HG02885 (cell line): ENCODE data around the gene DPH5.
"Not testable (repeated sequence)": the region's sequence is repeated elsewhere in the genome, so short reads cannot be mapped to it uniquely, and the experiment has no call there.

ENCODE experiments used
- ATAC-seq: cut with Tn5 transposase; IDR thresholded peaks from one replicate; pipeline ENCODE4 v1.9.1; 2021; ENCODE audit warnings: mild to moderate bottlenecking; ENCODE audit not compliant: unreplicated experiment, poor library complexity

DPH5 gene

GRCh38 chr1:100995198-100995988, 30.2 kb downstream of the DPH5 start:
- no peak for ATAC-seq

- no peak for ATAC-seq
Observed at GRCh38 chr1:100989306-100990077, 36.1 kb downstream of the DPH5 start.

GRCh38 chr1:100988121-100988520, 37.5 kb downstream of the DPH5 start:
- no peak for ATAC-seq

- ATAC-seq = no peak
Observed at GRCh38 chr1:100982793-100983192, 42.8 kb downstream of the DPH5 start.

GRCh38 chr1:100979631-100980030, 46.0 kb downstream of the DPH5 start:
- no peak for ATAC-seq

- ATAC-seq = no peak
Observed at GRCh38 chr1:100976936-100977335, 48.6 kb downstream of the DPH5 start.

DNA sequence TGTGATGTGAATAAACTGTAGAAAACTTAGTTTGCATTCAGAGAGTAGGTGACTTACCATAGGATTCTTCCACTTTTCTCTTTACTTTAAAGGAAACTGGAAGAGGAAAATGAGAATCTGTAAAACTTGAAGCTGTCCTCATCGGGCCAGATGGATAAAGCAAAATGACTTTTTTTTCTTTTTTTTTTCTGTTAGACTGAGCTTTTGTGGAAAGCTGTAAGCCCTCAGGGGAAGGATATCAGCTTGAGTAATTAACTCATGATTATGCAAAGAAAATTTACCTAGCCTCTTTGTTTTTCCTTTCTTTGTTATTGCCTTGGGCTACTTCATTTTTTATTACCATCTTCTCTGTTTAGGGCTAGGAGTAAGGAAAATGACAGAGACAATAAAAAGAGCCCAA, 53.4 kb downstream of the DPH5 start:
- no peak for ATAC-seq

DNA sequence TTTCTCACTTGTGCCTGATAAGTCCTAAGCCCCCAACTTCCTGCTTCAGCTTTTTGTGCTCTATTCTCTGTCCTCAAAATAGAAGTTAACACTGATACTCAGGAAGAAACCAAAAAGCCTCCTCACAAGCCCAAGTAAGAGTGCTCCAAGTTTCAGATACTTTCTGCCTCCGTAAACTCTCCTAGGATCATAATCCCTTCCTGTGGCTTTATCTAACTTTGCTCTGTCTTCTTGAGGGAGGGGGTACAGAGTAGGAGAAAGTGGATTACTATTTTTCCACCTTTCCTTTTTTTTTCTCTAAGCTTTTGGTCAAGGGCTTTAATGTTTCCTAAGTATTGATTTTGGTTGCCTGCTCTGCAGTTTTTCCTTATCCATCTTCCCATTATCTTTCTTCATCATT, 54.6 kb downstream of the DPH5 start:
- no peak for ATAC-seq

DNA sequence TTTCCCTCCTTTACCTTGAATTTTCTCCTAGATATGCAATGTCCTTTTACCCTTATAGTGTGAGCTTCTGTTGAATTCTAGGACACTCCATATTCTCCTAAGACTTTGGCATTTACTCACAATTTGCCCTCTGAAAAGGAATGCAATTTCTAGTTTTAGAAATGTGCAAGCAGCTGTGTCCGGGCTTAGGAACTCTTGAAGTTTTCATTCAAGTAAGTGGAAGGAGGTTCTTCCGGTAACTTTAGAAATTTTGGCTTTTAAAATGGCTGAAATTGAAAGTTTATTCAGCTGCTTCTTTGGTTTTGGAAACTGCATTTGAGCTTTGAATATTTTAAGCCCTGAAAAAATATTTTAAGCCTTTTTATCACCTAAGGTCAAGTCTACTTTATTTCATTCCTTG, 56.3 kb downstream of the DPH5 start:
- no peak for ATAC-seq

DNA sequence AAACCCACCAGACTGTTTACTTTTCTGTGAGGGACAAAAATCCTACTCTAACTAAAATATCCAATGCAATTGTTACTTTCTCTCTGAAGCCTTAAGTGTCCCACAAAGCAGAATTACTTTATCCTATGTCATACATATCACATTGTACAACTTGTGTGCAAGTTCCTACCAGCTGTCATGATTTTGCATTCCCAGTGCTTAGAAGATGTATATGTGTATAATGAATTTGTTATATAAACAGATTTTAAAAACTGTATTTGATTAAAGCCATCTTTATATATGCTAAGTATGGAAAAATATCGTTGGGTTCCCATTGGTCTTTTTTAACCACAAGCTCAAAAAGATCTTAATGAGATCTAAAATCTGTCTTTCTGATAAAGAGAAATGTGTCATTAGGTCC, 57.0 kb downstream of the DPH5 start:
- ATAC-seq = no peak

GRCh38 chr1:100960098-100960497, 65.5 kb downstream of the DPH5 start:
- no peak for ATAC-seq

DNA sequence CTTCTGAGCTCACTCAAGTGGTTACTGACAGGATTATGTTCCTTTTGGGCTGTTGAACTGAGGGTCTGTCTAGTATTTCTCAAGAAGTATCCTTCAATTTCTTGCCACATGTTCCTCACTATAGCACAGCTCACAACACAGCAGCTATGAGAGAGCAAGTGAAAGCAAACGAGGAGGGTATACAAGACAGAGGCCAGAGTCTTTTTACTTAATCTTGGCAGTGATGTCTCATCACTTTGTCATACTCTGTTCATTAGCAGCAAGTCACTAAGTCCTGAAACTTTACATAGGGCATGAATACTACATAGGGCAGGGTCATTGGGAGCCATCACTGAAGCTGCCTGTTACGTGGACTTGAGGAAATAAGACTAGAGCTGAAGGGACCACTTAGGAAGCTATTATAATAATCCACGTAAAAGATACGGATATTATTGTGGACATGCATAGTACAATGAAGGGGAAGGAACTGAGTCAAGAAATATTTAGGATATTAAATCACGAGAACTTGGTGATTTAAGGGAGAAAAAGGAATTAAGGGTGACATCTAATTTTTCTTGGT, 66.0 kb downstream of the DPH5 start:
- no peak for ATAC-seq

DNA sequence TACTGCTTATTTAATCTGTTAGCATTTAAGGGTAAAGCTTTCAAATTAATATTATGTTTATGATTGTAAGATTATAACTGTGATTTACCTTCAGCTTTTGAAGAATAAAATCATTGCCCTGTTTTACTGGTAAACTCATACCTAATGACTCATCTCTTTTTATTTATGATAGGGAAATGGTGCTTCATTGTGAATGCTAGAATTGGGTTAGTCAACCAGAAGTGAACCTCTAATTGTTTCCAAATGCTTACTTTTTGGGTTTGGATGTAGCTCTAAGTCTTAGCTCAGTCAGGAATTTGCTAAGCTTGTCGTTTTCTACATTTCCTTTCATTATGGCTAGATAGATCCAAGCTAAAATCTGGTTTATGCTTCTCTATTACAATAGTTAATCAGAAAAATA, 70.3 kb downstream of the DPH5 start:
- no peak for ATAC-seq

DNA sequence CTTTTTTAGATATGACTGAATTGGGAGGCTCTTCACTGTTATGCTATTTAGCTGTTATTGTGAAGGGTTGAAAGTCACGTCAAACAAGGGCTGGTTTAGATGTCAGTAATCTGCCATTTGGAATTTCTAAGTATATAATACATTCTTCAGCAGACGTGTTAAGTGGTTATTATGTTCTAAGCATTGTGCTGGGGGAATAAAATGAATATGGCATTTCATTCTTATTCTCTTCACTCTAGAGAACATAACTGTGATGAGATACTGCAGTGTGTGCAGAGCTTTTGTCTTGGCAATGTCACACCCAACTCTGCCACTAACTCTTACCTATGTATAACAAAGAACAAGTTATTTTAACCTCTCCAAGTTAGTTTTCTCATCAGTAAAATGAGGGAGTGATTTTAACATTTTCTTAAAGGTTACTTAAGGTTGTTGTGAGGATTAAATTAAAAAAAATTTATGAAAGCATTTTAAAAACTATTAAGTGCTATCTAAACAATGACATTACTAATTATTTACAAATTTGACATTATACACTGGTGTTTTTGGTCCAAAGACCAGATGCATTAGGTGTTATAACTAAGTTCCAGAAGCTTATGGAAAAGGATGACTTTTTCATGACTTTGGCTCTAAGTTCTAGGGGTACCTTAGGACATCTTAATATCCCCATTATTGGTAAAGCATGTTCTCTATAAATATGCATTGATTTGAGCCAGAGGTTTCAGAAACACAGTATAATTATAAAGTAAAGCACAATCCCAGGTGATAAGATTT, 71.4 kb downstream of the DPH5 start:
- ATAC-seq = no peak

DNA sequence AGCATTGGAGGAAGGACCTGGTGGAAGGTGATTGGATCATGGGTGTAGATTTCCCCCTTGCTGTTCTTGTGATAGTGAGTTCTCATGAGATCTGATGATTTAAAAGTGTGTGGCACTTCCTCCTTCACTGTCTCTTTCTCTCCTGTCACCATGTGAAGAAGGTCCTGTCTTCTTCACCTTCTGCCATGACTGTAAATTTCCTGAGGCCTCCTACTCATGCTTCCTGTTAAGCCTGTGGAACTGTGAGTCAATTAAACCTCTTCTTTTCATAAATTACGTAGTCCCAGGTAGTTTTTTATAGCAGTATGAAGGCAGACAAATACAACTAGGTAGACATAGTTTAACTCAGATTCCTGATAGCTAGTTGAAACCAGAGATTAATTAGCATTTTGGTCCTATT, 72.6 kb downstream of the DPH5 start:
- ATAC-seq = not testable (repeated sequence)

GRCh38 chr1:100952104-100952745, 73.4 kb downstream of the DPH5 start:
- ATAC-seq = no peak

- ATAC-seq = no peak
Observed at GRCh38 chr1:100950781-100951180, 74.8 kb downstream of the DPH5 start.

DNA sequence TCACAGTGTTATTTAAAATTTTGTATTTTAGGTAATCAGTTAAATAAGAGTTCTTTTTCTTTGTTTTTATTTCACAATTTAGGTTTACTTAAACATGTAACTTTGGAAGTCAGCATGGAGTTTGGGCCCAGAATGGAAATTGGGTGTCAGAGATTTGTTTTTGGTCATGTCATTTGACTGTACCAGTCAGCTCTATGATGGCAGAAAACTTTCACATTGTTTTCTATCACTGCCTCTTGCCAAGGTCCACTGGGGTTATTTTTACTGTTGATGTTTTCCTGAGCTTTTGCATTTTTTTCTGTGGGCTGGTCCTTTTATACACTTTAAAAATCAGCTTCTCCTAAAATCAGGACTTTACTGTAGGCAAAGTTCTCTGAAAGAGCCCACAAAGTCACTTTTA, 75.2 kb downstream of the DPH5 start:
- no peak for ATAC-seq

GRCh38 chr1:100949515-100950158, 75.9 kb downstream of the DPH5 start:
- peak; percentile 78 for ATAC-seq
